Panc1 (cell line): ENCODE data around the gene FAM124B. TPM values are rescaled to one million over a fixed set of nuclear protein-coding genes. Genes with fewer than 3 reads are reported as not detected.

Source experiments
- ATAC-seq: fragments of 200-7000 bp; cut with Tn5 transposase; 2 replicates; pipeline ENCODE4 v1.9.1; 2020; ENCODE audit warnings: mild to moderate bottlenecking, moderate library complexity
- BruUV-seq: library from RNA; stranded (reverse); fragments of 400-500 nt; replicated peaks from 2 replicates; lab custom pipeline; 2021; lab: Mats Ljungman, UMichigan
- CTCF ChIA-PET: fragments of 300-600 bp; sonication (Branson Sonifier 250); formaldehyde crosslinking; loops from one replicate; lab custom pipeline; 2022; ENCODE audit warnings: antibody characterized with exemption; lab: Charles Lee
- POLR2A ChIA-PET: fragments of 300-600 bp; sonication (Branson Sonifier 250); formaldehyde crosslinking; loops from one replicate; lab custom pipeline; 2022; ENCODE audit warnings: antibody characterized with exemption; lab: Charles Lee
- DNase-seq: peaks from one replicate; pipeline ENCODE4 v3.0.0-alpha.2; 2010; ENCODE audit warnings: low read depth, low spot score
- H3K27ac ChIP-seq: 2 replicates; pipeline ENCODE4 v1.5.1; 2011; ENCODE audit warnings: mild to moderate bottlenecking, low read length, inconsistent platforms
- H3K27me3 ChIP-seq: fragments of 200-500 bp; sonication (Bioruptor generic); 2 replicates; pipeline ENCODE4 v1.6.0; 2014; ENCODE audit warnings: low read length, inconsistent platforms; ENCODE audit not compliant: control insufficient read depth, insufficient read depth
- H3K36me3 ChIP-seq: fragments of 200-500 bp; sonication (Bioruptor generic); 2 replicates; pipeline ENCODE4 v1.5.1; 2014; ENCODE audit warnings: inconsistent platforms, mild to moderate bottlenecking, low read length, moderate library complexity; ENCODE audit not compliant: control insufficient read depth, insufficient read depth
- H3K4me1 ChIP-seq: 2 replicates; pipeline ENCODE4 v1.5.1; 2011; ENCODE audit warnings: inconsistent platforms, mild to moderate bottlenecking, low read length, moderate library complexity; ENCODE audit not compliant: control insufficient read depth, insufficient read depth
- H3K4me3 ChIP-seq, 2 experiments: 2 replicates each; pipeline ENCODE4 v1.5.1; 2011 to 2012; ENCODE audit warnings: low read depth in 2 of 2, low read length in 2 of 2, mild to moderate bottlenecking in 2 of 2, inconsistent platforms in 1 of 2, moderate library complexity in 1 of 2
- H3K9me3 ChIP-seq: fragments of 200-500 bp; sonication (Bioruptor generic); 2 replicates; pipeline ENCODE4 v1.5.1; 2014; ENCODE audit warnings: low read depth, mild to moderate bottlenecking, inconsistent platforms, low read length, moderate library complexity; ENCODE audit not compliant: control insufficient read depth, insufficient read depth
- CTCF ChIP-seq: fragments of 450-650 bp; IDR thresholded peaks from 2 replicates; pipeline ENCODE4 v1.5.1; 2017; ENCODE audit warnings: mild to moderate bottlenecking
- POLR2AphosphoS5 ChIP-seq: IDR thresholded peaks from 2 replicates; pipeline ENCODE4 v1.6.1; 2012; ENCODE audit warnings: mild to moderate bottlenecking, low read depth, low read length, moderate library complexity
- REST ChIP-seq, 2 experiments: IDR thresholded peaks; 2 replicates each; pipeline ENCODE4 v1.6.1; 2011 to 2012; ENCODE audit warnings: low read depth in 2 of 2, control low read depth in 1 of 2, low read length in 1 of 2, mild to moderate bottlenecking in 1 of 2, moderate library complexity in 1 of 2; ENCODE audit not compliant: insufficient read depth in 1 of 2
- SIN3A ChIP-seq: IDR thresholded peaks from 2 replicates; pipeline ENCODE4 v1.6.1; 2012; ENCODE audit warnings: low read depth, mild to moderate bottlenecking, low read length, moderate library complexity, borderline replicate concordance; ENCODE audit not compliant: insufficient read depth
- TCF7L2 ChIP-seq: IDR thresholded peaks from 2 replicates; pipeline ENCODE4 v1.6.1; 2011; ENCODE audit warnings: mild to moderate bottlenecking, low read depth, low read length, inconsistent platforms
- in situ Hi-C: cut with HindIII; loops from 2 replicates; pipeline ENCODE4 v1.10.0; 2016; ENCODE audit warnings: low sequenced_read_pairs, low pct_unique_long_range_greater_than_20kb
- intact Hi-C: fragments of 100-400 bp; cut with micrococcal nuclease; formaldehyde crosslinking; loops from one replicate; pipeline ENCODE4 v1.10.0; 2022; ENCODE audit not compliant: unreplicated experiment
- total RNA-seq: library from RNA; stranded (reverse); gene quantifications from one replicate; pipeline ENCODE4 v1.2.1, GENCODE V29; 2021; ENCODE audit not compliant: unreplicated experiment

FAM124B gene
- total RNA-seq, 1 experiment from 2014 or later: 0.08 TPM

GRCh38 chr2:224417361-224417729 is 15.4 kb upstream of the FAM124B start:
- Histone ChIP-seq H3K4me3 (no peak overlapping the region), H3K9me3 (no peaks in the 10 kb centered on the region), H3K4me1 (no peaks in the 10 kb centered on the region), H3K36me3 (no peaks in the 10 kb centered on the region), H3K27me3 (no peaks in the 10 kb centered on the region), H3K27ac (no peak overlapping the region)
- TF ChIP-seq TCF7L2: no peak
- TF ChIP-seq POLR2AphosphoS5: no peak
- TF ChIP-seq CTCF: no peak
- no peak for TF ChIP-seq REST (IDR thresholded peaks at IDR 0.05; ENCODE audit: insufficient read depth in 1 of 2, low read depth in 2 of 2, low read length in 1 of 2)
- no peak for TF ChIP-seq SIN3A
- in situ Hi-C loops (no loop called here), intact Hi-C loops (no loop called here)
- POLR2A ChIA-PET: no interaction called here
- BruUV-seq: no TSS peak
- no peak for DNase-seq
- CTCF ChIA-PET: no interaction called here
- ATAC-seq: no peak

GRCh38 chr2:224416656-224417360 is 14.9 kb upstream of the FAM124B start:
- DNase-seq (no peak), ATAC-seq (no peak)
- BruUV-seq: no TSS peak
- H3K36me3 ChIP-seq: no peaks in the 10 kb centered on the region
- POLR2A ChIA-PET: no interaction called here
- in situ Hi-C loops (no loop called here), intact Hi-C loops (no loop called here)
- no peak overlapping the region for H3K4me3 ChIP-seq
- H3K4me1 ChIP-seq: no peaks in the 10 kb centered on the region
- H3K27me3 ChIP-seq: no peaks in the 10 kb centered on the region
- TF ChIP-seq CTCF: no peak
- no peak for TF ChIP-seq POLR2AphosphoS5
- no peak for TF ChIP-seq REST (IDR thresholded peaks at IDR 0.05; ENCODE audit: insufficient read depth in 1 of 2, low read depth in 2 of 2, low read length in 1 of 2)
- TF ChIP-seq TCF7L2: no peak
- no peak for TF ChIP-seq SIN3A
- H3K27ac ChIP-seq: no peak overlapping the region
- CTCF ChIA-PET: no interaction called here
- H3K9me3 ChIP-seq: no peaks in the 10 kb centered on the region
